ENCODE data around the gene TMEM30B.
A peak's percentile ranks its signal among the peaks of the same experiment; 100 is the strongest.
"Not testable (repeated sequence)": the region's sequence is repeated elsewhere in the genome, so short reads cannot be mapped to it uniquely, and the experiment has no call there.

Gene TMEM30B, protein sequence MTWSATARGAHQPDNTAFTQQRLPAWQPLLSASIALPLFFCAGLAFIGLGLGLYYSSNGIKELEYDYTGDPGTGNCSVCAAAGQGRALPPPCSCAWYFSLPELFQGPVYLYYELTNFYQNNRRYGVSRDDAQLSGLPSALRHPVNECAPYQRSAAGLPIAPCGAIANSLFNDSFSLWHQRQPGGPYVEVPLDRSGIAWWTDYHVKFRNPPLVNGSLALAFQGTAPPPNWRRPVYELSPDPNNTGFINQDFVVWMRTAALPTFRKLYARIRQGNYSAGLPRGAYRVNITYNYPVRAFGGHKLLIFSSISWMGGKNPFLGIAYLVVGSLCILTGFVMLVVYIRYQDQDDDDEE

DNA sequence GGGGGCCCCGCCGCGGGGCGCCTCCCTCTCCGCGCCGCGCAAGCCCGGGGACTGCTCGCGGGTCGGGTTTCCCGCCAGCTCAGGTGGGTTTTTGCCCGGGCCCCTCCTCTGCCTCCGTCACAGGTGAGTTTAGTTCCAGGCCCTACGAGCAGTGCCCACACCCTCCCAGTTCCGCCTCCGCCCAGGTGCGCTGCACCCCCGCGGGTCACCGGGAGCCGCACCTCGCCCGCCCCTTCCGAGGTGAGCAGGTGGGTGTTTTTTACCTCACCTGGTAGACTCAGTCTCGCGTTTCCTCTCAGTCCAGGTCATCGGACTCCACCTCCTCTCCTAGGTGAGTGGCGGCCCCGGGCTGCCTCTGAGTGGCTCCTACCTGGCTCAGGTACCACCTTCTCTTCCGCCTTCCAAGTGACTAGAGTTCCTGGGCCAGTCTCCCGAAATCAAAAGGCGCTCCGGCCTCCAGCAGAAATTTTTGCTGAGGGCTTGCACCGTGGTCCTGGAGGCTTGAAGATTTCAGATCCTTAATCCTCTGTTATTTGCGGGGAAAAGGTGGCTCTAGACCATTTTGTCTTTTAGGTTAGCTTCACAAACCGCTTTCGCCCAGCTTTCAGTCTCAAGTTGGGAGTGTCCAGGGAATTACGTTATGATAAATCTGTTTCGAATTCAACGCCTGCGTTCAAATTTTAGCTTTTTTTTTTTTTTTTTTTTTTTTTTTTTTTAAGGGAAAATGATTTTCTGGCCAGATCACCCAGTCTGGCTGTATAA is at the start of gene TMEM30B:
TMEM30B (minus strand) TSS at position 153 of the 762 bp plus-strand sequence. CDS start 191 bp downstream, outside the sequence.
- DNase-seq = peak; percentile 94

DNA sequence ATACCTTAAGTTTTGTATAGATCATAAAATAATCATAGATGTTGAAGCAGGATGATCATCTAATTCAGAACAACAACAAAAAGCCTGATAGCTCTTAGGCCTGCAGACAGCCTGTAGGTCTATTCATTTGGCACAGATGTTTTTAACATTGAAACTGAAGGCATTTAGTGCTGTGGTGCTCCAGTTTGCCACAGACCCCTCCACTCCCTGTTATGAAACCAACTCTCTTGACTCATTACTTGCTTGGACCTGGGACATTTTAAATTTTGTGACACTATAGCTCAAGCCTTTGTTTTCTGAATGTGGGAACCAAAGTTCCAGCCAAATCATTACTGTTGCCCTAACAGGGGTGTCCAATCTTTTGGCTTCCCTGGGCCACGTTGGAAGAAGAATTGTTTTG is 49.4 kb upstream of the TMEM30B start:
- DNase-seq = no peak

DNA sequence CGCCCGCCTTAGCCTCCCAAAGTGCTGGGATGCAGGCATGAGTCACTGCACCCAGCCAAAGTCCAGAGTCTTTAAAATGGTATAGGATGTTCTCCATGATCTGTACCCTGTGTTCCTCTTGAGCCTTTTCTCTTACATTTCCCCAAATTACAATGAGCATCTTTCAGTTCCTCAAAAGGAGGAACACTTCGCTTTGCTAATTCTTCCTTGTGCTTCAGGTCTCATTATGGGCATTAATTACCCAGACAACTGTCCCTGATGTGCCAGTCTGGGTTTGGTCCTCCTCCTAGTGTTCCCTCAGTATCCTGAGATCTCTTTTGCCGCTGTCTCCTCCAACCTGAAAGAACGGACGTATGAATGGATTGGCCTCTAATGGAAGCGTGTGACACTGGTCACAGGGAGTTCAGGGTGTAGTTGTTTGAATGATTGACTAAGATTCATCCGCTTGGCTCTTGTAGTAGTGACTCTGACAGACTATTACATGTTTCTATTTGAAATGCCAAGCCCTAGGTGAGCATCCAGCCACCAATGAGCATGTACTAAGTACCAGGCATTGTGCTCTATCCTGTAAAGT is 48.4 kb upstream of the TMEM30B start:
- DNase-seq = no peak

DNA sequence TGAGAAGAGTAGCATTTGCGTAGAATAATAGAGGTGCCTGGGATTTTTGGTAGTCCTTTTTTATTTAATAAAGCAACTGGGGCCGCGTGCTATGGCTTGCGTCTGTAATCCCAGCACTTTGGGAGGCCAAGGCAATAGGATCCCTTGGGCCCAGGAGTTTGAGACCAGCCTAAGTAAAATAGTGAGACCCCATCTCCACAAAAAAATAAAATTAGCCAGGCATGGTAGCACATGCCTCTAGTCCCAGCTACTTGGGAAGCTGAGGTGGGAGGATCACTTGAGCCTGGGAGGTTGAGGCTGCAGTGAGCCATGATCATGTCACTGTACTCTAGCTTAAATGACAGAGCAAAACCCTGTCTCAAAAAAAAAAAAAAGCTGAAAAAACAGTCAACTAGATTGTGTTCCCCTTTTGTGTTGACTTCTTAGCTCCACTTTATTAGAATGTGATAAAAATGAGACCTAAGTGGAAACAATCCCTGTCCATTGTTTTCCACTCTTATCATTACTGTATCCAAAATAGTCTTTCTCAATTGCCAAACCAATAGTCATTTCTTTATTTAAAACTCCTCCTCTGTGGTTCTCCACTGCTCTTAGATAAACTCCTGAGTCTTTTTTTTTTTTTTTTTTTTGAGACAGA is 47.6 kb upstream of the TMEM30B start:
- DNase-seq = no peak

DNA sequence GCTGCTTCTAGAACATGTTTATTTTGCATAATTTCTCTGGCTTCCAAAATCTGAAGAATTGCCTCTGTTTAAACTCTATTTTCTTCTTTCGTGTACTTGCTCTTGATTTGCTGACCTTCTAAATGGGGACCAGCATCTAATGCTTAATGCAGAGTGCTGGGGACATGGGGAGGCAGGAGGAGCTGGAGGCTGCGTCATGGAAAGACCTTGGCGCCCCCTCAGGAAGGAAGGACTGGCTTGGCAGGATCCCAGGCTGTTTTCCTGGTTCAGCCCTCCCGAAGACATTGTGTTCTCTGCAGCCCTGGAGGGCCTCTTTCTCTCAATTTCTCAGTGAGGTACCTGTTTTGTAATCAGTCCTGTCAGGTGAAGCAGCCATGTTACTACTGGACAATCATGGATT is 45.7 kb upstream of the TMEM30B start:
- peak; percentile 71 for DNase-seq

DNA sequence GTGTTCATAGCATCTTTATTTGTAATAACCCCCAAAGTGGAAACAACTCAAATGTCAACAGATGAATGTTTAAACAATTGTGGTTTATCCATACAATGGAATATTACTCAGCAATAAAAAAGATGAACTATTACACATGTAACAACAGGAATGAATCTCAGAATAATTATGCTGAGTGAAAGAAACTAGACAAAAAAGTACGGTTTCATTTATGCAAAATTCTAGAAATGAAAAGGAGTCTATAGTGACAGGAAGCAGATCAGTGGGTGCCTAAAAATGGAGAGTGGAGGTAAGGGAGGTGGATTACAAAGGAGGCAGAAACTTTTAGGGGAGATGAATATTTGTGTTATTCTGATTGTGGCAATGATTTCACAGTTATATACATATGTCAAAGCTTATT is 45.0 kb upstream of the TMEM30B start:
- DNase-seq = no peak

DNA sequence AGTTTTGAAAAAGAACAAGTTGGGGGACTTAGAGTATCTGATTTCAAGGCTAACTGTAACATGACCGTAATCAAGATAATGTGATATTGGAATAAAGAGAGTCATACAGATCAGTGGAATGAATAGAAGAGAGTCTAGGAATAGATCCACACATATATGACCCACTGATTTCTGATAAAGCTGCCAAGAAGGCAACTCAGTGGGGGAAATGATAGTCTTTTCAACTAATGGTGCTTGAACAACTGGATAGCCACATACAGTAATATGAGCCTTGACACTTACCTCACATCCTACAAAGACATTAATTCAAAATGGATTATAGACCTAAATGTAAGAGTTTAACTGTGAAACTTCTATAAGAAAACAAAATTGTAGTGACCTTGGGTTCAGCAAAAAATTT is 44.0 kb upstream of the TMEM30B start:
- no peak for DNase-seq

DNA sequence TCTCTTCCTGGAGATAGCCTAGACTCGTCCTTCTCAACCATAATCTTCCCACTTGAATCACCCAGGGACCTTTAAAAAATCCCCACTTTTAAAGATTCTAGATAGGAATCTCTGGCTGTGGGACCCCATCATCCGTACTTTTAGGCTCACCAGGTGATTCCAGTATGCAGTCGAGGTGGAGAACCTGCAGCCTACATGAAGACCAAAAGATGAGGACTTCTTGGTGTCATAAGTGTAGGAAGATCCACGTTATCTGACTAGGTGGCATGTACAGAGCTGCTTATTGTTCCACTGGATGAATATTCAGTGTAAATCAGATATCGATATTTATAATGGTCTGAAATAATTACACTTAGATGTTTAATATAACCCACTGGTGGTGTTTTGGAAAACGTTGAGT is 42.8 kb upstream of the TMEM30B start:
- DNase-seq = no peak

DNA sequence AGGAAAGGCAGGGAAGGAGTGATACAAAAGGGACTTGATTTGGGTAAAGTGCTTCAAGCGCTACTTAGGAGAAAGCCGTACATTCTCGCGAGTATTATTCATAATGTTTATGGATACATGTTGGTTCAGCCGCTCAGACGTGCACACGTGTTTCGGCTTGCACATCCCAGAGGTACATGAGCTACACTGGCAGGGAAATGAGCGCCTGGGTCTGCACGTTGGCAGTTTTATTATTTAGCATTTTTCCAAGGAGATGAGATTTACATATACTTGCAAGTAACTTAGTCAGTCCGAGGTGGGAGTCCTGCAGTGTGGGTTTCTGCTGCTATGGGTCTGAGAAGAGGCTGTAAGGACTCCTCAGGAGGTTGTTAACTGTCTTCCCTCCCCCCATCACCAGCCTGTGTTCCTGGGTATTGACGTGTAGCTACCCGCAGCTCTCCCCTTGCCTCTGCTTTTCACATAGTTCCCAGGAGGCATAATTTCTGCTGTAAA is 41.7 kb upstream of the TMEM30B start:
- DNase-seq = no peak

DNA sequence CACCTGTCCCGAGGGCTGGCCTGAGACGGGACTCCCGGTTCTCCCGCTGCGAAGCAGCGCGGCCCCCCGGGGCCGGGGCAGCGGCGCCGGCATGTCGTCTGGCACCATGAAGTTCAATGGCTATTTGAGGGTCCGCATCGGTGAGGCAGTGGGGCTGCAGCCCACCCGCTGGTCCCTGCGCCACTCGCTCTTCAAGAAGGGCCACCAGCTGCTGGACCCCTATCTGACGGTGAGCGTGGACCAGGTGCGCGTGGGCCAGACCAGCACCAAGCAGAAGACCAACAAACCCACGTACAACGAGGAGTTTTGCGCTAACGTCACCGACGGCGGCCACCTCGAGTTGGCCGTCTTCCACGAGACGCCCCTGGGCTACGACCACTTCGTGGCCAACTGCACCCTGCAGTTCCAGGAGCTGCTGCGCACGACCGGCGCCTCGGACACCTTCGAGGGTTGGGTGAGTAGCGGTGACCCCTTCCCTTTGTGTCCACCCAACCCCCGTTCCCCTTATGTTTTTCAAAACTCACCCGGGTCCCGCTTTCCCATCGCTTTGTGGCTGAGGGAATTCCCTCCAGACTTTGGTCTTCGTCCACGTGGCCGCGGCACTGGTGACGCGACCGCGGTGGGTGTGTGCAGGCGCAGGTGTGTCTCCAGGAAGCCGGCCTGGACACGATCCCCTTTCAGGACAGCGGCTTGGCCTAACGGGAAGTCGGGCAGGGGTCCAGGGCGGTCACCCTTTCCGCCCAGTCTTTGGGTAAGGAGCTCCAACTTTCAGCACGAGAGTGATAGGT is 41.1 kb upstream of the TMEM30B start:
- DNase-seq = peak; percentile 71

DNA sequence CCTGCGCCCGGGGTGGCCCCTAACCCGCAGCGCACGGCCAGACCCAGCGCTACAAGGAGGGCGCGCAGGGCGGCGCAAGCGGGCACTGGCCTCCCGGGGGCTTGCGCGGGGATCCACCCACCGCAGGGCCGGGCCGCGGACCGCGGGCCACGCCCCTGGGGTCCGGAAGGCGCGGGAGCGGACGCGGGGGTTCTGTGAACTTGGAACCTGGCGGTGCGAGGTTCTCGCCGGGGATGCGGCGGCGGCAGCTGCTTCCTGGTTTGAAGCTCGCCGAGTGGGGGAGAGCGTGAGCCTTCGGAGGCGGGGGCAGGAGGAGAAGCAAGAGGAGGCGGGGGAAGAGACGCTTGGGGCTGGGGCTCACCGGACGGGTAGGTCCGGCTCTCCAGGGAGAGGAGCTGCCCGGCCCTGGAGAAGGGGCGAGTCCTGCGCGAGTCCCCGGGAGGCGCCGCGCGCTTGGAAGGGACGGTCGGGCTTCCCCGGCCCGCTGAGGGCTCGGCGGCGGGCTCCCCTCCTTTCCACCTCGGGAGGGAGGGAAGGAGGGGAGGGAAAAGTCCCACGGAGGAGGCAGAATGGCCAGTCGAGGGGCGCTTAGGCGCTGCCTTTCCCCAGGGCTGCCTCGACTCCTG is 40.4 kb upstream of the TMEM30B start, which contains the start of gene PRKCH:
PRKCH (plus strand) TSS at position 195 of the 626 bp plus-strand sequence. CDS start 523 bp downstream, outside the sequence.
- peak; percentile 94 for DNase-seq

DNA sequence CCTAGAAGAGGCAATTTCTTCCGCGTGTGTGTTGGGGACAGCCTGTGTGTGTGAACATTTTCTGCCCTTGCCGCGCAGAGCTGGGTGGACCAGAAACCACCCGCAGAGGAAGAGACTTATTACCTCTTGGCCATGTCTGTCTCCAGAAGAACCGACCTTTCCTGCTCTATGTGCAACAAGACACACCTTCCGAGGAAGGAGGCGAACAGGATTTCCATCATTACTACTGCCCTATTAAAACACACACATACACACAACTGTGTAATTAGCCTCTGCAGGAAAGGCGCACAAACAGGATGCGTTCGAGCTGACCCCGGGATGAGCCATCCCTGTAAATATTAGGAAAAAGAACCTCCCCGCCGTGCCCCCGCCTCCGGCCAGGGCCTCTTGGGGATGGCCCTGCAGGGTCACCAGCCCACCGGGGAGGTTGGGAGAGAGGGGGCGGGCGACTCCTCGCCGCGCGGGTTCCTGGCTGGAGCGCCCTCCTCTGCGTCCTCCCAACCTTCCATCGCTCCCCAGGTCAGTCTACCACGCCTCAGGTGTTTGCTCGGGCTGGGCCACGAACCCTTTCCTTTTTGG is 39.8 kb upstream of the TMEM30B start:
- no peak for DNase-seq

DNA sequence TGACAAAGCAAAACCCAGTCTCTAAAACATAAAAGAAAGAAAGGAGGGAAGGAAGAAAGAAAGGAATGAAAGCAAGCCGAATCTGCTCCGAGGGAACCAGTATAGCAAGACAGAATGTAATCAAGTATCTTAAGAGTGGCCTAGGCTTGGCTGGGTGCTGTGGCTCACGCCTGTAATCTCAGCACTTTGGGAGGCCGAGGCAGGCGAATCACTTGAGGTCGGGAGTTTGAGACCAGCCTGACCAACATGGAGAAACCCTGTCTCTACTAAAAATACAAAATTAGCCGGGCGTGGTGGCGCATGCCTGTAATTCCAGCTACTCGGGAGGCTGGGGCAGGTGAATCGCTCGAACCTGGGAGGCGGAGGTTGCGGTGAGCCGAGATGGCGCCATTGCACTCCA is 39.0 kb upstream of the TMEM30B start:
- not testable (repeated sequence) for DNase-seq

DNA sequence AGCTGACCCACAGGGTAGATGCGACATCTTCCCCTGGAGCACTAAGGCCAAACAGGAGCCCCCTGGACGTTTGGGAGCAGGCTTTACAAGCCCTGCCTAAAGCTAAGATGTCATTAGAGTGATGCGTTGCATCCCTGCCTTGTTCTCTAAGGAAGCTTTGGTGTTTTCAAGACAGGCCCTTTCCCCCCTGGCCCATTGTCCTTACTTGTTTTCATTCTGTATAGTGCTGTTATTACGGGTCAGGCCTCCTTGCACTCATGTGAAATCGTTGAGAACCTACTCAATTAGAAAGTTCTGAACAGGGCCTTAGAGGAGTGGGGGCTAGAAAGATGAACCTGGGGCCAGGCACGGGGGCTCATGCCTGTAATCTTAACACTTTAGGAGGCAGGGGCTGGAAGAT is 38.6 kb upstream of the TMEM30B start:
- DNase-seq = no peak

DNA sequence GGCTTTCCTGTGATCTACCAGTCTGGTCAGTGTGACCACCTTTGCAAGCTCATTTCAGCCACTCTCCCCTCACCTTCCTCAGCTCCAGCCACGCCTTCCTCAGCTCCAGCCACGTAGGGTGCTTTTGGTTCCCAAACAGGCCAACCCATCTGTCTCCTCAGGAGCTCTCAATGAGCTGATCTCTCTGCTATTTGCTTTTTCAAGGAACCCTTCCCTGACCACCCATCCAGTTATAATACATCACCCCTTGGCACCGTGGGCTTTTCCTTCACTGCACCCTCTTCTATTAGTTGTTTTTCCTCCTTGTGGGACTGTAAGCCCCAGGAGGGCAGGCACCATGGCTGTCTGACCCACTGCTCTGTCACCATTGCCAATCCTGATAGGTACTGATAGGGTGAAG is 37.9 kb upstream of the TMEM30B start:
- no peak for DNase-seq

DNA sequence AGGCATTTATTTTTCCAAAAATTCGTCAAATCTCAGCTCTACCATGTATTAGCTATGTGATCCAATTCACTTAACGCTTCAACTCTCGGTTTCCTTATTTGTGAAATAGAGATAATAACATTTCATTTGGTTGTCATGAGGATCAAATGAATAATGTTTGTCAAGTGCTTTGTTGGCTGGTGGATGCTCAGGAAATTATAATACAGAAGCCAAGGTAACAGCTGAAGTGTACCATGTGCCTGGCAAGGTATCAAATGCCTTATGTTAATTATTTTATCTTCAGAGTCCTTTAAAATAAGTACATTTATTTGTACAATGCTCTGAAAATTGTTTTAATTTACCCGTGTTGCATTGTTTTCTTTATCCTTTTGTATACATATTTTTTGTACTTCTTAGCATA is 34.2 kb upstream of the TMEM30B start:
- no peak for DNase-seq

DNA sequence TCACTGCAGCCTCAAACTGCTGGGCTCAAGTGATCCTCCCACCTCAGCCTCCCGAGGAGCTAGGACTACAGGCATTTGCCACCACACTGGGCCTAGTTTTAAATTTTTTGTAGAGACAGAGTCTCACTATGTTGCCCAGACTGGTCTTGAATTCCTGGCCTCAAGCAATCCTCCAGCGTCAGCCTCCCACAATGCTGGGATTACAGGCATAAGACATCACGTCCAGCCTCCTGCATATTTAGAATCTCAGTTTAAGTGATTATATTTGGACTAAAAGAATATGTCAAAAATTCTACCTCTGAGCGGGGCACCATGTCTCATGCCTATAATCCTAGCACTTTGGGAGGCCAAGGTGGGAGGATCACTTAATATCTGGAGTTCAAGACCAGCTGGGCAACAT is 27.6 kb upstream of the TMEM30B start:
- not testable (repeated sequence) for DNase-seq

DNA sequence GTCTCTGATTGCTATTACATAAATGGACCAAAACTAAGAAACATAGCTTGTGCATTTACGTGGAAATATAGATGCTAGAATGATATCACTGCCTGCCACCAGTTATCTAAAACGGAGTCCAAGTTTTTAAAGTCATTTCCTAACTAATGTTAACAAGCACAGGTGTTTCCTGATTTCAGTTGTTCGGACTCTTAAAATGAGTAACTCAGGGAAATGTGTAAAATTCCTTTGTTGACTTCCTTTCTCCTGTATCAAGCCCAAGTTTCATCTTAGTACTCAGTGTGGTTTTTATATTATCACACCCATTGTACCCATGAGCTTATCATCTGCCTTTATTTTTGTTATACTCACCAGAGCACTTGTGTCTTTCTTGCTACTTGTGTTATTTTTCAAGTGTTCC is 27.1 kb upstream of the TMEM30B start:
- DNase-seq = no peak

DNA sequence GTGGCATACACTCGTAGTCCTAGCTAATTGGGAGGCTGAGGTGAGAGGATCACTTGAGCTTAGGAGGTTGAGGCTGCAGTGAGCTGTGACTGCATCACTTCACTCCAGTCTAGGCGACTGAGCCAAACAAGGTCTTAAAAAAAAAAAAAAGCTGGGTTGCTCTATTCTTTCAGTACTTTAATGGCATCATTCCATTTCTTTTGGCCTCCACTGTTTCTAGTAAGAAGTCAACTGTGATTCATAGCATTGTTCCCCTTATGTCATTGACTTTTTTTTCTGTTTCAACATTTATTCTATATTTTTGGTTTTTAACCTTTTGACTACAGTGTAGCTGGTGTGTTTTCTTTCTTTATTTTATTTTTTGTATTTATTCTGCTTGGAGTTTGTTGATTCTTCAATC is 23.6 kb upstream of the TMEM30B start:
- DNase-seq = no peak

DNA sequence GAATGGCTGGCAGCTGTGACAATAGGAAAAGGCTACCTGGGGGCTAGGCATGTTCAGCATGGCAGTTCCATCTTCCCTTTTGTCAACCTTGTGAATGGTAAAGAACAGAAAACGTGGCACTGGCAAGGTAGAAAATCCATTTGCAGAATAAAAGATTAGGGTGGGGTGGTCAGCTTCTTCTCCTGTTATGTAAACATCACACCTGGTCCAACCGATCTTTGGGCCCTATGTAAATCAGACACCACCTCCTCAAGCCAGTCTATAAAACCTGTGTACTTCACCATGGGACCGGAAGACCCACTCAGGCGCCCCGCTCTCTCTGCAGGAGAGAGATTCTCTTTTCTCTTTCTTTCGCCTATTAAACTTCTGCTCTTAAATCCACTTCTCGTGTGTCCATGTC is 19.6 kb upstream of the TMEM30B start:
- no peak for DNase-seq

DNA sequence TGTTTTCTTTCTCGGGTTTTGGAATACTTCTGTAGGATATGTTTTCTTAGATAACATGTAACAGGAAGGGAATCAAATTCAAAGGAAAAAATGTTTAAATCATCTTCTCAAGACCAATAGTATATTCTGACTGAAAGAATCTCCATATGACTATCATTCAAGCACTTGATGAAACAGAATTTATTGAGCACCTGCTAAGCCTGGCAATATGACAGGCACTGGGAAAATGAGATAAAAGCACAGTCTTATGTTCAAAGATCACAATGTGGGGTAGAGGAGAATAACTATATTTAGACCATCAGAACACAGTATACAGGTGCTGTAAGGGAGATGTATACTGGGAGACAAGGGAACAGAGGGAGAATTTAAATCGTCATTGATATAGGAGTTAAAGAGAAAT is 19.1 kb upstream of the TMEM30B start:
- no peak for DNase-seq

DNA sequence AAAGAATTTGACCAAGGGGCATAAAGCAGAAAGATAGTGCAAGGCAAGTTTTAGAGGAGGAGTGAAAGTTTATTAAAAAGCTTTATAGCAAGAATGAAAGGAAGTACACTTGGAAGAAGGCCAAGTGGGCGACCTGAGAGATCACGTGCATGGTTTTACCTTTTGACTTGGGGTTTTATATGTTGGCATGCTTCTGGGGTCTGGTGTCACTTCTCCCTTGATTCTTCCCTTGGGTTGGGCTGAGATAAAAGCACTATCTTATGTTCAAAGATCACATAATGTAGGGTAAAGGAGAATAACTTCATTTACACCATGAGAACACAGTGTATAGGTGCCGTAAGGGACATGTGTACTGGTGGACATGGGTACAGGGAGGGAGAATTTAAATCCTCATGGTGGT is 17.7 kb upstream of the TMEM30B start:
- DNase-seq = no peak

Measured in islet precursor cell (in vitro differentiated cells).